GM12801 (cell line): ENCODE measurements around the gene GYG1.

ENCODE experiments used
- TF ChIP-seq, protein P1 (sequence below): IDR thresholded peaks from one replicate; pipeline ENCODE4 v1.5.1; 2011; ENCODE audit warnings: control low read depth; ENCODE audit not compliant: insufficient read length; ENCODE audit errors: extremely low read depth

Gene GYG1

GRCh38 chr3:149037684-149038083 lies 46.3 kb downstream of the GYG1 start:
- TF ChIP-seq, protein P1, sequence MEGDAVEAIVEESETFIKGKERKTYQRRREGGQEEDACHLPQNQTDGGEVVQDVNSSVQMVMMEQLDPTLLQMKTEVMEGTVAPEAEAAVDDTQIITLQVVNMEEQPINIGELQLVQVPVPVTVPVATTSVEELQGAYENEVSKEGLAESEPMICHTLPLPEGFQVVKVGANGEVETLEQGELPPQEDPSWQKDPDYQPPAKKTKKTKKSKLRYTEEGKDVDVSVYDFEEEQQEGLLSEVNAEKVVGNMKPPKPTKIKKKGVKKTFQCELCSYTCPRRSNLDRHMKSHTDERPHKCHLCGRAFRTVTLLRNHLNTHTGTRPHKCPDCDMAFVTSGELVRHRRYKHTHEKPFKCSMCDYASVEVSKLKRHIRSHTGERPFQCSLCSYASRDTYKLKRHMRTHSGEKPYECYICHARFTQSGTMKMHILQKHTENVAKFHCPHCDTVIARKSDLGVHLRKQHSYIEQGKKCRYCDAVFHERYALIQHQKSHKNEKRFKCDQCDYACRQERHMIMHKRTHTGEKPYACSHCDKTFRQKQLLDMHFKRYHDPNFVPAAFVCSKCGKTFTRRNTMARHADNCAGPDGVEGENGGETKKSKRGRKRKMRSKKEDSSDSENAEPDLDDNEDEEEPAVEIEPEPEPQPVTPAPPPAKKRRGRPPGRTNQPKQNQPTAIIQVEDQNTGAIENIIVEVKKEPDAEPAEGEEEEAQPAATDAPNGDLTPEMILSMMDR = no peak

GRCh38 chr3:149038322-149038721 lies 47.0 kb downstream of the GYG1 start:
- TF ChIP-seq, protein P1 = no peak

GRCh38 chr3:149042789-149043386 lies 51.5 kb downstream of the GYG1 start:
- TF ChIP-seq, protein P1 = no peak

GRCh38 chr3:149044339-149045083 lies 53.2 kb downstream of the GYG1 start:
- TF ChIP-seq, protein P1 = no peak

DNA sequence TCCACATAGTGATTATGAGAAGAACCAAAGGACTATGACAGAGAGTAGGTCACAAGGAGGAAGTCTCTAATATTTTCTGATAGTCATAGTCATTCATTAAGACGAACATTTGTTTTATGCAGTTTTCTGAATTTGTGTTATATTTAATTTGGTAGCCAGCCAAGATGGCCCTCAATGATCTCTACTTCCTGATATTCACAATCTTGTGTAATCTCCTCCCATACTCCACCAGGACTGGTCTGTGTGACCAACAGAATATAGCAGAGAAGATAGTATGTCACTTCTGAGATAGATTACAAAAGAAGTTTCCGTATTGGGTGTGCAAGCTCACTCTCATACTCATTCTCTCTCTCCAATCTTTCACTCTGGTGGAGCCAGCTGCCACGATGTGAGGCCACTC lies 64.2 kb downstream of the GYG1 start:
- TF ChIP-seq, protein P1 = no peak

- TF ChIP-seq, protein P1 = no peak
Measured at GRCh38 chr3:149058198-149058597, 66.9 kb downstream of the GYG1 start.

GRCh38 chr3:149058602-149059001 lies 67.3 kb downstream of the GYG1 start:
- TF ChIP-seq, protein P1 = no peak
